Activated CD4-positive, alpha-beta T cell treated with anti-CD3 and anti-CD28 coated beads for 36 hours (primary cell): Measurements from ENCODE around the gene HBS1L. TPM values are rescaled to one million over a fixed set of nuclear protein-coding genes. Genes with fewer than 3 reads are reported as not detected.

ENCODE experiments used
- ATAC-seq: fragments of 200-7000 bp; cut with Tn5 transposase; one replicate; pipeline ENCODE4 v1.10.0; 2021; ENCODE audit warnings: mild to moderate bottlenecking, moderate library complexity
- CTCF ChIA-PET: fragments of 350-600 bp; sonication (Branson Sonifier 250); formaldehyde crosslinking; loops from one replicate; lab custom pipeline; 2021; ENCODE audit warnings: antibody characterized with exemption; lab: Charles Lee
- POLR2A ChIA-PET: fragments of 350-600 bp; sonication (Branson Sonifier 250); formaldehyde crosslinking; loops from one replicate; lab custom pipeline; 2021; ENCODE audit warnings: antibody characterized with exemption, inconsistent platforms; lab: Charles Lee
- DNase-seq: peaks from one replicate; pipeline ENCODE4 v3.0.0-alpha.2; 2020
- H3K27ac Mint-ChIP-seq: one replicate; pipeline ENCODE4 v1.8.0; 2021; ENCODE audit warnings: mixed read lengths
- H3K27me3 Mint-ChIP-seq: one replicate; pipeline ENCODE4 v1.8.0; 2021; ENCODE audit warnings: mixed read lengths
- H3K36me3 Mint-ChIP-seq: one replicate; pipeline ENCODE4 v1.8.0; 2021; ENCODE audit warnings: low read depth, mixed read lengths
- H3K4me1 Mint-ChIP-seq: one replicate; pipeline ENCODE4 v1.8.0; 2021; ENCODE audit warnings: mixed read lengths
- H3K4me3 Mint-ChIP-seq: one replicate; pipeline ENCODE4 v1.8.0; 2021; ENCODE audit warnings: mild to moderate bottlenecking, moderate library complexity, mixed read lengths
- H3K9me3 Mint-ChIP-seq: one replicate; pipeline ENCODE4 v1.8.0; 2021; ENCODE audit warnings: low read depth, mixed read lengths
- intact Hi-C, 2 experiments: fragments of 100-400 bp; cut with DNase I in 1 of 2; cut with micrococcal nuclease in 1 of 2; formaldehyde crosslinking; loops; one replicate each; pipeline versions ENCODE4 v1.14.2 to v1.15.1; 2022 to 2024; cut with DNase I, micrococcal nuclease
- total RNA-seq, 2 experiments: library from RNA; stranded (reverse); gene quantifications; one replicate each; pipeline ENCODE4 v1.2.3, GENCODE V29; 2021

The HBS1L gene
- total RNA-seq, 2 experiments from 2014 or later, result 133 to 141 TPM

DNA sequence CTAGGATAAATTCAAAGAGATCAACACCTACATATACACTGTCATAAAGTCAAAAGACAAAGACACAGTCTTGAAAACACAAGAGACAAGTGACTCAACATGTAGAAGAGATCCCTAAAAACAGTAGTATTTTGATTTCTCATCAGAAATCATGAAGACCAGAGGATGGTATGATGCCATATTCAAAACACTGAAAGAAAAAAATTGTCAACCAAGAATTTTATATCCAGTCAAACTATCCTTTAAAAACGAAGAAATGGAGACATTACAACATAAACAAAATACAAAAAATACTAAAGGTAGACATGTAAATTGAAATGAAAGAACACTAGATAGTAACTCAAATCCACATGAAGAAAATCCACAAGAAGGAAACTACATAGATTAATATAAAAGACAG is 27.3 kb upstream of the HBS1L start:
- no peaks in the 10 kb centered on the region for H3K27me3 Mint-ChIP-seq
- DNase-seq (no peak), ATAC-seq (no peak)
- H3K4me1 Mint-ChIP-seq, result peaks cover 21% of the 10 kb centered on the region
- peaks cover 7% of the 10 kb centered on the region for H3K9me3 Mint-ChIP-seq
- peaks cover 7% of the 10 kb centered on the region for H3K36me3 Mint-ChIP-seq
- ChIA-PET CTCF (interaction anchor here (1.1 kb wide), 1 partner anchor 27 kb away, joined by 3 read pairs; the partner anchor contains the start of gene HBS1L), POLR2A (no interaction called here)
- H3K27ac Mint-ChIP-seq, result no peak overlapping the region
- intact Hi-C loops, result no loop called here
- no peak overlapping the region for H3K4me3 Mint-ChIP-seq

DNA sequence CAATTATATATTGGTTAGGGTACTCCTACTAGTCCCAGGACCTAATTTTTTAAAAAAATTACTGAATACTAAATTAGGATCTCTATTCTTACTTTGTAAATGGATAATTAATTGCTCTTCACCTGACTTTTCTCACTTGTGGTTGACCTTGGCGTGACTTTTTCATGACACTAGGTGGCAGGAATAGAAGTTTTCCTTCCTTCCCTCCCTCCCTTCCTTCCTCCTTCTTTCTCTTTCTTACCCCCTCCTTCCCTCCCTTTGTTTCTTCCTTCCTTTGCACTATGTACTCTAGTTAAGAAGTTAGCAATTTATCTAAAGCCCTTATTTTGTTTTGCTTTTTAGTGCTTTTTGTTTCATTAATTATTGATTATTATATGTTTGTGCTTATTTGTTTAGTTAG is 20.4 kb upstream of the HBS1L start:
- peaks cover 15% of the 10 kb centered on the region for H3K4me1 Mint-ChIP-seq
- no peak overlapping the region for H3K27ac Mint-ChIP-seq
- intact Hi-C loops, result loop anchor here in 1 of 2 experiments (5.0 kb wide), 1 partner anchor 1512 kb away; no protein-coding TSS in a partner anchor
- no peak overlapping the region for H3K4me3 Mint-ChIP-seq
- ATAC-seq, result no peak
- CTCF ChIA-PET, result interaction anchor here (1.7 kb wide), 1 partner anchor 12 kb away, joined by 5 read pairs; no protein-coding TSS in a partner anchor
- POLR2A ChIA-PET, result no interaction called here
- no peak for DNase-seq
- no peaks in the 10 kb centered on the region for H3K36me3 Mint-ChIP-seq
- H3K27me3 Mint-ChIP-seq, result no peaks in the 10 kb centered on the region
- no peaks in the 10 kb centered on the region for H3K9me3 Mint-ChIP-seq

DNA sequence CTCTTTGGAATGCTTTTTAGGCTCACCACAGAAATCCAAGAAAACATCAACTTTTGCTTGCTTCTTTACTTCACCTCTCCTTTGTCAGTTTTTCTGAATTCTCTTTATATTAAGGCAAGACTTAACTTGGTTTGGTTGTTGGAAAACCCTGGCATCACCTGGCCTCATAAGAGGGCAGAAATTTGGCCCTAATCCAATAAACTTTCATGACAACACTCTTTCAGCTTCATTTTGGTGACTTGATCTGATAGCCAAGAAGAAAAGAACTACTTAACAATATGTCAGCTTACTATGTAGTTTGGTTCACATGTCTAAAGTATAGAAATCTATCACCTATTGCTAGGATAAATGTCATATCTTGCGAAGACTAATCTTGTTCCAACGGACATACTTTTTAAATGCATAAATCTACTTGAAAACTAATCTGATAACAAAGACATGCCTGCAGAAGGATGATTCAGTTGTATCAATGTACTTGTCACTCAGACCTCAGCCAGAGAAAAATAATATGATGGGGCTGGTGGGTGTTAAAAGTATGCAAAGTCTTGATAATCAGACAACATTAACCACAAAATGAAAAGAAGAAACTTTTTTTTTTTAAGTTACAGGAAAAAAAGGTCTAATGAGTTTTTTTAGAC is 19.3 kb upstream of the HBS1L start:
- Mint-ChIP-seq H3K4me3 (no peak overlapping the region), H3K27ac (no peak overlapping the region), H3K27me3 (no peaks in the 10 kb centered on the region), H3K9me3 (no peaks in the 10 kb centered on the region), H3K4me1 (peaks cover 15% of the 10 kb centered on the region), H3K36me3 (no peaks in the 10 kb centered on the region)
- DNase-seq (no peak), ATAC-seq (no peak)
- intact Hi-C loops, result no loop called here
- ChIA-PET CTCF (interaction anchor here (1.7 kb wide), 1 partner anchor 13 kb away, joined by 5 read pairs; no protein-coding TSS in a partner anchor), POLR2A (no interaction called here)

DNA sequence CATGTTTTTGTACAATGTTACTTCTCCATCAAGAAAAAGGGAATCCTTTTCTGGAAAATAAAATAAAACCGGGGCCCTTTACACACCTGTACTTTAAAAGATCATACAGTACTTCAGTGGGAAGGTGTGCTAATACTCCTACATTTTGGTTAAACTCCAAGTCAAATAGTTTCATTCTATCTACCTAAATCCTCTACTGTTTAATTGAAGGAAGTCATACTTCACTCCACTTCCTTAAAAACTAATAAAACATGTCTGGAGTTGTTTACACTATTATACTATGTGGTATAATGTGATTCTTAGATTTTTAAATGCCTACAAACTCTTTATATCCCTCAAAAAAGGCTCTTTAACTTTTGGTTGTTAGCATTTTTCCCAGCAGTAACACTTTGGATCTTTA is 18.6 kb upstream of the HBS1L start:
- intact Hi-C loops, result no loop called here
- Mint-ChIP-seq H3K36me3 (no peaks in the 10 kb centered on the region), H3K4me3 (no peak overlapping the region), H3K9me3 (no peaks in the 10 kb centered on the region), H3K4me1 (peaks cover 15% of the 10 kb centered on the region), H3K27ac (no peak overlapping the region), H3K27me3 (no peaks in the 10 kb centered on the region)
- ATAC-seq, result no peak
- no peak for DNase-seq
- CTCF ChIA-PET, result interaction anchor here (1.7 kb wide), 1 partner anchor 14 kb away, joined by 5 read pairs; no protein-coding TSS in a partner anchor
- POLR2A ChIA-PET, result no interaction called here

DNA sequence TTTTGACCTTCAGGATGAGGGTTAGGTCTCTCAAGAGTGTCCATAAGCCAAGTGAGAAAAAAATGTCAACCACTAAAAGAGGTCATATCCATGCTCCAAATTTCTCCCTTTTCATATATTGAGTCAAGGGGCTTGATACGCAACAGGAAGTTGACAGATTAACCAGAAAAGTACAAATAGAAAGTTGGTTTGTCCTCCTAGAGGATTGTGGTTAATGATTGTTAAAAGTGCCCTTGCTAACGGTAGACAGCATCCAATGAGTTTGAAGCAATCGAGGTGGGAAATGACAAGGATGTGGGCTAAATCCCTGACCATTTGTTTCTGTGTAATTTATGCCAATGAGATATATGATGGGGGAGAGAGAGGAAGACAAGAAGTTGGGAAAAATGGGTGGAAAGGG is 18.1 kb upstream of the HBS1L start:
- intact Hi-C loops, result no loop called here

DNA sequence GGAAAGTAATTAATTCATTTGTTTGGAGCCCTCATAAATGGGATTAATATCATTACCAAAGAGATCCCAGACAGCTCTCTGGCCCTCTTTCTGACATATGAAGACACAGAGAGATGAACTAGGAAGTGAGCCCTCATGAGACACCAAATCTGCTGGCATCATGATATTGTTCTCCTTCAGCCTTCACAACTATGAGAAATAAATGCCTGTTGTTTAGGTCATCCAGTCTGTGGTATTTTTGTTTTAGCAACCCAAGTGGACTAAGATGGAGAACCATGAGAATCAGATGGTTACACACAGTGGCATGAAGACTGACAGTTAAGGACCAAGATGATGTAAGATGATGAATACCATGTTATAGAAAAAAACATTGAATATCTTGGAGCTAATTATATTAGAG is 16.9 kb upstream of the HBS1L start:
- Mint-ChIP-seq H3K4me1 (peaks cover 23% of the 10 kb centered on the region), H3K27ac (no peak overlapping the region), H3K27me3 (no peaks in the 10 kb centered on the region), H3K36me3 (no peaks in the 10 kb centered on the region), H3K9me3 (peaks cover 2% of the 10 kb centered on the region), H3K4me3 (no peak overlapping the region)
- ChIA-PET CTCF (interaction anchor here (0.9 to 1.2 kb wide), 2 partner anchors 15 to 60 kb away, joined by 3 to 4 read pairs; no protein-coding TSS in a partner anchor), POLR2A (no interaction called here)
- DNase-seq, result no peak
- intact Hi-C loops, result no loop called here
- no peak for ATAC-seq

More for the DNA sequence above, 18.1 kb upstream of the HBS1L start:
- no peaks in the 10 kb centered on the region for H3K36me3 Mint-ChIP-seq
- H3K27ac Mint-ChIP-seq, result no peak overlapping the region
- ATAC-seq (no peak), DNase-seq (no peak)
- peaks cover 15% of the 10 kb centered on the region for H3K4me1 Mint-ChIP-seq
- ChIA-PET POLR2A (no interaction called here), CTCF (interaction anchor here (0.6 kb wide), 1 partner anchor 31 kb away, joined by 3 read pairs; no protein-coding TSS in a partner anchor)
- H3K27me3 Mint-ChIP-seq, result no peaks in the 10 kb centered on the region
- no peaks in the 10 kb centered on the region for H3K9me3 Mint-ChIP-seq
- no peak overlapping the region for H3K4me3 Mint-ChIP-seq

DNA sequence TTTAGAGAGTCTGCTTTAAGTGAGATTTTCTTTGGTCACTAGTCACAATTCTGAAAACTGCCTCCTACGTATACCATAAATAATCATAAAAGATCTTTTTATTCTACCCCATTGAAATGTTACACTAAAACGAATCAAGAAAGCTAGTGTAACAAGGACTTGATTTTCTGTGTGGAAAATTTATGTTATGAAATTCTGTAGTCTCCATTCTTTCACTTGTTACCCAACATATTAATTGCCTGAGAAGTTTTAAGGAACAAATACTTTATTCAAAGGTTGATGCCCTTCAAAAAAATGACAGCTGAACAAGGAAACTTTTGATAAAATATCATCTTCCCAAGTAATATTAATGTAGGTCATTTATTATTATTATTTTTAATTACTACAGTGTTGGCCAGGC is 13.3 kb upstream of the HBS1L start:
- intact Hi-C loops, result no loop called here
- POLR2A ChIA-PET, result no interaction called here
- Mint-ChIP-seq H3K9me3 (peaks cover 2% of the 10 kb centered on the region), H3K27me3 (no peaks in the 10 kb centered on the region), H3K27ac (no peak overlapping the region), H3K4me1 (peaks cover 15% of the 10 kb centered on the region), H3K36me3 (no peaks in the 10 kb centered on the region), H3K4me3 (no peak overlapping the region)
- no peak for DNase-seq
- CTCF ChIA-PET, result interaction anchor here (1.2 kb wide), 1 partner anchor 12 kb away, joined by 3 read pairs; no protein-coding TSS in a partner anchor
- no peak for ATAC-seq

DNA sequence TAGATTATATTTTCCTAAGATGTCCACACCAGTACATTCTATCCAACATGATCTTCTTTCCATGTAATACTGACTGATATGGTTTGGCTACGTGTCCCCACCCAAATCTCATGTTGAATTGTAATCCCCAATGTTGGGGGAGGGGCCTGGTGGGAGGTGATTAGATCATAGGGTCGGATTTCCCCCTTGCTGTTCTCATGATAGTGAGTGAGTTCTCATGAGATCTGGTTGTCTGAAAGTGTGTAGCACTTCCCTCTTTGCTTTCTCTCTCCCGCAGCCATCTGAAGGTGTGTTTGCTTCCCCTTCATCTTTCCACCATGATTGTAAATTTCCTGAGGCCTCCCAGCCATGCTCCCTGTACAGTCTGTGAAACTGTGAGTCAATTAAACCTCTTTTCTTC is 12.2 kb upstream of the HBS1L start:
- Mint-ChIP-seq H3K27me3 (no peaks in the 10 kb centered on the region), H3K4me3 (no peak overlapping the region), H3K27ac (peak overlapping the region; percentile 35), H3K9me3 (peaks cover 2% of the 10 kb centered on the region), H3K36me3 (no peaks in the 10 kb centered on the region), H3K4me1 (peaks cover 15% of the 10 kb centered on the region)
- ChIA-PET POLR2A (no interaction called here), CTCF (no interaction called here)
- peak; percentile 41 for DNase-seq
- intact Hi-C loops, result no loop called here
- peak; percentile 23 for ATAC-seq

DNA sequence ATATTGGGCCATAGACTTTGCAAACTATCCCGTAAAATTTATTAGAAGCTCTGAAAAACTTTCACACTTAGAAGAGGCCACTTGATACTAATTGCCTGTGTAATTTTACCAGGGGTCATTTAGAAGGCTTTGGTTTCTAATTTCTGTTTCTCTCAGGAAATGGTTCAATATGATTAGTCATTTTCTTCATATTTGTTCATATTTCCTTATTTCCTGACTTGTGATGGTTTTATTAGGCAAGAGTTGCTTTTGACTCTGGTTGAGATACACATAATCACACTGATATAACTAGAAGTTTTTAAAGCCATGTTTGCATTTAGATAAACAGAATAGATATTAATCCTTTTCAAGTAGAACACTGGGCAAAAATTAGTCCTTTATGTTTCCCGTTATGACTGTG is 11.8 kb upstream of the HBS1L start:
- DNase-seq (no peak), ATAC-seq (no peak)
- intact Hi-C loops, result no loop called here
- Mint-ChIP-seq H3K4me3 (no peak overlapping the region), H3K9me3 (peaks cover 2% of the 10 kb centered on the region), H3K27me3 (no peaks in the 10 kb centered on the region), H3K36me3 (no peaks in the 10 kb centered on the region), H3K27ac (no peak overlapping the region), H3K4me1 (peaks cover 15% of the 10 kb centered on the region)
- ChIA-PET CTCF (no interaction called here), POLR2A (no interaction called here)

DNA sequence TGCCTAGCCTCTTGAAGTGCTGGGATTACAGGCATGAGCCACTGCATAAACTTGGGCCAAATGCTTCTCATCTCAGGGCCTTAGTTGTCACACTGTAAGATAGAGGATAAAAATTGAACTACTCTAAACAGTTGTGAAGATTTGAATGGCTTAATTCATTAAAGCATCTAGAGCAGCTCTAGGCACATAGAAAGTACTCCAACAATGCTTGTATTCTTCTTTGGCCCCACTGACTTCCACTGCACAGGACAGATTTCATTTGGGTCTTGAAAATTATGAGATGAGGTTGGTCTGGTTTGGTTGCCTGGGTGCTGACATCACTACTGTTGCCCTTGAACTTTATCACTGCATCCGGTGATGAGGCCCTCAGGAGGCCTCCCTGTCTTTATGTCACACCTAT is 10.0 kb upstream of the HBS1L start:
- no peak for DNase-seq
- Mint-ChIP-seq H3K9me3 (peaks cover 2% of the 10 kb centered on the region), H3K27ac (no peak overlapping the region), H3K36me3 (no peaks in the 10 kb centered on the region), H3K4me3 (no peak overlapping the region), H3K4me1 (peaks cover 15% of the 10 kb centered on the region), H3K27me3 (no peaks in the 10 kb centered on the region)
- POLR2A ChIA-PET, result no interaction called here
- CTCF ChIA-PET, result interaction anchor here (1.0 kb wide), 1 partner anchor 9 kb away, joined by 3 read pairs; no protein-coding TSS in a partner anchor
- no peak for ATAC-seq
- intact Hi-C loops, result no loop called here

DNA sequence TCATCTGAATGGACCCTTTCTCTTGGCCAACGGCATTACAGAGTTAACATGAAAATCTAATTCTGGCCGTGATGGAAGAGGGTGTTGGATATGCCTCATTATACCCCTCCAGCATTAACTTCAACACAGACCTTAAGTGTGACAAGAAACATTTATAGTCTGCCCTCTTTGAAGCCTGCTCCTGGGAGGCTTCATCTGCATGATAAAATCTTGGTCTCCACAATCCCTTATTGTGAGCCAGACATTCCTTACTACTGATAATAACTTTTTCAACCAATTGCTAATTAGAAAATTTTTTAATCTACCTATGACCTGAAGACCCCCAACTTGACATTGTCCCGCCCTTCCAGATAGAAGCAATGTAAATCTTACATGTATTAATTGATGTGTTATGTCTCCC is 9.3 kb upstream of the HBS1L start:
- no peak for ATAC-seq
- intact Hi-C loops, result no loop called here
- no peak overlapping the region for H3K4me3 Mint-ChIP-seq
- no peak overlapping the region for H3K27ac Mint-ChIP-seq
- peaks cover 2% of the 10 kb centered on the region for H3K9me3 Mint-ChIP-seq
- POLR2A ChIA-PET, result interaction anchor here (0.8 kb wide), 1 partner anchor 9 kb away, joined by 3 read pairs; the partner anchor contains the start of gene HBS1L
- CTCF ChIA-PET, result no interaction called here
- H3K4me1 Mint-ChIP-seq, result peaks cover 15% of the 10 kb centered on the region
- no peaks in the 10 kb centered on the region for H3K36me3 Mint-ChIP-seq
- no peaks in the 10 kb centered on the region for H3K27me3 Mint-ChIP-seq
- DNase-seq, result no peak

DNA sequence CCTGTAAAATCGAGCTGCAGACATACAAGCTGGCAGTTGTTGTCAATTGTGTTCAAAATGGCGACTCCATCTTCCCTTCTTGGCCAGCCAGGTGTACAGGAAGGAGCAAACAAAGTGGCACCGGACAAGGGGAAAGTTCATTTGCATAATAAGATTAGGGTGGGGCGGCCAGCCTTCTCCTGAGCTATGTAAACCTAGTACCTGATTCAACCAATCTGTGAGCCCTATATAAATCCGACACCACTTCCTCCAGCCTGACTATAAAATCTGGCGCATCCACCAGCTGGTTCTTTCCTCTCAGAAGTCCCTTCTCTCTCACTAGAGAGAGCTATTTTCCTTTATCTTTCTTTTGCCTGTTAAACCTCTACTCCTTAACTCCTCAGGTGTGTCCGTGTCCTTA is 8.1 kb upstream of the HBS1L start:
- ChIA-PET POLR2A (interaction anchor here (0.6 to 0.7 kb wide), 2 partner anchors 10 to 276 kb away, joined by 3 read pairs; no protein-coding TSS in a partner anchor), CTCF (interaction anchor here (1.3 kb wide), 1 partner anchor 16 kb away, joined by 3 read pairs; no protein-coding TSS in a partner anchor)
- ATAC-seq (no peak), DNase-seq (no peak)
- Mint-ChIP-seq H3K27ac (no peak overlapping the region), H3K9me3 (peaks cover 2% of the 10 kb centered on the region), H3K27me3 (no peaks in the 10 kb centered on the region), H3K4me1 (peaks cover 15% of the 10 kb centered on the region), H3K4me3 (no peak overlapping the region), H3K36me3 (no peaks in the 10 kb centered on the region)
- intact Hi-C loops, result no loop called here
